PC-9 (cell line): ENCODE data around the gene RHEX. TPM values are rescaled to one million over a fixed set of nuclear protein-coding genes. Genes with fewer than 3 reads are reported as not detected.

Experiments used
- BruUV-seq: library from RNA; stranded (reverse); fragments of 400-500 nt; replicated peaks from 2 replicates; lab custom pipeline; 2021; lab: Mats Ljungman, UMichigan
- CTCF ChIA-PET: fragments of 300-600 bp; sonication (Branson Sonifier 250); formaldehyde crosslinking; loops from one replicate; lab custom pipeline; 2022; ENCODE audit warnings: antibody characterized with exemption; lab: Charles Lee
- POLR2A ChIA-PET: fragments of 300-600 bp; sonication (Branson Sonifier 250); formaldehyde crosslinking; loops from one replicate; lab custom pipeline; 2022; ENCODE audit warnings: antibody characterized with exemption; ENCODE audit not compliant: unreplicated experiment; lab: Charles Lee
- DNase-seq, 2 experiments: peaks; one replicate each; pipeline versions ENCODE4 v3.0.0 to v3.0.0-alpha.2; 2015 to 2022; ENCODE audit warnings: mixed read lengths in 1 of 2
- H2AFZ ChIP-seq: fragments of 200-600 bp; sonication (generic); 2 replicates; pipeline ENCODE4 v1.8.1; 2017; ENCODE audit warnings: antibody characterized with exemption
- H3F3A ChIP-seq: fragments of 200-600 bp; sonication (generic); 2 replicates; pipeline ENCODE4 v1.8.1; 2017; ENCODE audit warnings: antibody characterized with exemption, mild to moderate bottlenecking, low read depth; ENCODE audit not compliant: insufficient read depth
- H3K27ac ChIP-seq: fragments of 200-600 bp; sonication (generic); 2 replicates; pipeline ENCODE4 v1.6.1; 2016; ENCODE audit warnings: mixed run types
- H3K27me3 ChIP-seq: fragments of 200-600 bp; sonication (generic); 2 replicates; pipeline ENCODE4 v1.6.1; 2016; ENCODE audit warnings: low read depth, mixed run types; ENCODE audit not compliant: insufficient read depth
- H3K36me3 ChIP-seq: fragments of 200-600 bp; sonication (generic); 2 replicates; pipeline ENCODE4 v1.6.1; 2016; ENCODE audit warnings: low read depth, mixed run types
- H3K4me1 ChIP-seq: fragments of 200-600 bp; sonication (generic); replicated peaks from 2 replicates; pipeline ENCODE4 v1.6.1; 2016; ENCODE audit warnings: mixed run types; ENCODE audit not compliant: insufficient read depth
- H3K4me2 ChIP-seq: fragments of 200-600 bp; sonication (generic); 2 replicates; pipeline ENCODE4 v1.6.1; 2017; ENCODE audit warnings: mixed run types
- H3K4me3 ChIP-seq: fragments of 200-600 bp; sonication (generic); 2 replicates; pipeline ENCODE4 v1.6.1; 2016; ENCODE audit warnings: mixed run types
- H3K79me2 ChIP-seq: fragments of 200-600 bp; sonication (generic); 2 replicates; pipeline ENCODE4 v1.6.1; 2017; ENCODE audit warnings: low read depth, mixed run types
- H3K9me2 ChIP-seq: fragments of 200-600 bp; sonication (generic); 2 replicates; pipeline ENCODE4 v1.8.1; 2017; ENCODE audit warnings: mild to moderate bottlenecking; ENCODE audit not compliant: insufficient read depth
- H3K9me3 ChIP-seq: fragments of 200-600 bp; sonication (generic); 2 replicates; pipeline ENCODE4 v1.8.1; 2016; ENCODE audit warnings: low read depth; ENCODE audit not compliant: insufficient read depth
- H4K20me1 ChIP-seq: fragments of 200-600 bp; sonication (generic); 2 replicates; pipeline ENCODE4 v1.8.1; 2017; ENCODE audit not compliant: insufficient read depth
- CTCF ChIP-seq: fragments of 200-600 bp; sonication (generic); conservative IDR thresholded peaks from 2 replicates; pipeline ENCODE4 v1.6.1; 2017; ENCODE audit warnings: mixed run types, antibody characterized with exemption, mild to moderate bottlenecking, moderate library complexity
- EZH2 ChIP-seq: fragments of 200-600 bp; sonication (generic); IDR thresholded peaks from 2 replicates; pipeline ENCODE4 v1.8.0; 2017; ENCODE audit warnings: antibody characterized with exemption, low read depth
- intact Hi-C: fragments of 100-400 bp; cut with micrococcal nuclease; formaldehyde crosslinking; loops from one replicate; pipeline ENCODE4 v1.10.0; 2022; ENCODE audit not compliant: unreplicated experiment
- total RNA-seq: library from RNA; stranded (reverse); gene quantifications from 2 replicates; pipeline ENCODE4 v1.2.3, GENCODE V29; 2021

Gene RHEX
- total RNA-seq, 1 experiment from 2014 or later: not detected

- no peaks in the 10 kb centered on the region for H3K36me3 ChIP-seq
- no peak for TF ChIP-seq CTCF
- TF ChIP-seq EZH2: no peak
- H3K9me3 ChIP-seq: no peaks in the 10 kb centered on the region
- H3K4me1 ChIP-seq: 0 out of 2 replicates have a peak, but pooled peaks cover 5% of the 10 kb centered on the region
- ChIA-PET POLR2A (no interaction called here), CTCF (no interaction called here)
- H3K27ac ChIP-seq: no peak overlapping the region
- no peak for DNase-seq
- no peaks in the 10 kb centered on the region for H3K27me3 ChIP-seq
- H4K20me1 ChIP-seq: no peaks in the 10 kb centered on the region
- no TSS peak for BruUV-seq
- no peaks in the 10 kb centered on the region for H3F3A ChIP-seq
- H3K4me2 ChIP-seq: no peak overlapping the region
- H3K9me2 ChIP-seq: no peaks in the 10 kb centered on the region
- H3K79me2 ChIP-seq: no peaks in the 10 kb centered on the region
- H2AFZ ChIP-seq: no peak overlapping the region
- H3K4me3 ChIP-seq: no peak overlapping the region
- intact Hi-C loops: loop anchor here (5.0 kb wide), 1 partner anchor 446 kb away; no protein-coding TSS in a partner anchor
These were observed 55.7 kb downstream of the RHEX start for GRCh38 chr1:206108635-206109034.

- no peaks in the 10 kb centered on the region for H3K9me3 ChIP-seq
- DNase-seq: no peak
- BruUV-seq: no TSS peak
- H3K4me2 ChIP-seq: no peak overlapping the region
- H2AFZ ChIP-seq: no peak overlapping the region
- H3K4me1 ChIP-seq: 0 out of 2 replicates have a peak, but pooled peaks cover 5% of the 10 kb centered on the region
- H3K4me3 ChIP-seq: no peak overlapping the region
- no peaks in the 10 kb centered on the region for H4K20me1 ChIP-seq
- no peaks in the 10 kb centered on the region for H3F3A ChIP-seq
- no peaks in the 10 kb centered on the region for H3K36me3 ChIP-seq
- TF ChIP-seq CTCF (no peak), EZH2 (no peak)
- H3K27me3 ChIP-seq: no peaks in the 10 kb centered on the region
- H3K9me2 ChIP-seq: no peaks in the 10 kb centered on the region
- ChIA-PET POLR2A (no interaction called here), CTCF (no interaction called here)
- H3K27ac ChIP-seq: no peak overlapping the region
- H3K79me2 ChIP-seq: no peaks in the 10 kb centered on the region
- intact Hi-C loops: loop anchor here (5.0 kb wide), 1 partner anchor 447 kb away; no protein-coding TSS in a partner anchor
These were observed 56.7 kb downstream of the RHEX start for GRCh38 chr1:206109718-206110117.

GRCh38 chr1:206110161-206110560 lies 57.2 kb downstream of the RHEX start:
- no peaks in the 10 kb centered on the region for H3K27me3 ChIP-seq
- H3K4me2 ChIP-seq: no peak overlapping the region
- no peaks in the 10 kb centered on the region for H3K36me3 ChIP-seq
- H2AFZ ChIP-seq: no peak overlapping the region
- intact Hi-C loops: no loop called here
- no peak overlapping the region for H3K27ac ChIP-seq
- no peaks in the 10 kb centered on the region for H3K9me2 ChIP-seq
- no peaks in the 10 kb centered on the region for H3F3A ChIP-seq
- TF ChIP-seq CTCF (no peak), EZH2 (no peak)
- no TSS peak for BruUV-seq
- DNase-seq: no peak
- CTCF ChIA-PET: no interaction called here
- no peaks in the 10 kb centered on the region for H3K9me3 ChIP-seq
- no peaks in the 10 kb centered on the region for H4K20me1 ChIP-seq
- no peaks in the 10 kb centered on the region for H3K79me2 ChIP-seq
- 0 out of 2 replicates have a peak, but pooled peaks cover 5% of the 10 kb centered on the region for H3K4me1 ChIP-seq
- no peak overlapping the region for H3K4me3 ChIP-seq
- POLR2A ChIA-PET: no interaction called here
